ENCODE data around the gene DUOX1. TPM values are rescaled to one million over a fixed set of nuclear protein-coding genes. Genes with fewer than 3 reads are reported as not detected.

Gene DUOX1
- total RNA-seq, 6 experiments from 2014 or later: 0.06 to 1.4 (median 0.19) TPM; not detected in 3

DNA sequence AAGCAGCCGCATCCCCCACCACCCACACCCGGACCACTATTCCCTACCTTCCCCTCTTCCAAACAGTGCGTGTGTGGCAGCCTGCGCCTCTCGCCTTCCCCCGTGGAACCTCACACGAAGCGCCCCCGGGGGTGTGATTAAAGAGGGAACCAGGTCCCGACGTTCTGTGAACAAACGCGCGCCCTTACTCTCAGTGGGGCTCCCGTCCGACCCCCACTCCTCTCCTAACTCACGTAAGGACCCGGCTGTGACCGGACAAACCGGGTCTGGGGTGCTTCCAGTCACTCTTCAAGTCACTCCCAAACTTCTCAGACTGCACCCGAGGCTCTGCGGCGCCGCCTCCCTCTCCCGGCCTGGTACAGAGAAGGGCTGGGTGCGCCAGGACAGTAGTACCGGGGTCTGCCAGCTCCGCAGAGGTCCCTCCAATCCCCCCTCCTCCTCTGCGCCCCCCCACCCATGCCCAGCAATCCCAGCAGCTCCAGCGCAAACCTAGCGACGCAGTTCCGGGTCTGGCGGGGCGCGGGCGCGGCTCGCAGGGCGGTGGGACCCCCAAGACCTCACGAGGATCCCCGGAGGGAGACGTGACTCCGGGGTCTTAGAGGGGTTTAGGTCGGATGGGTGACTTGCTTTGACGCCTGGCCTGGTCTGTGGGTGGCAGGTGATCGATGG is 689 bp upstream of the DUOX1 start:
- ATAC-seq (no peak), DNase-seq (peak in 1 of 3 donors; percentile 52)
- H3K36me3 ChIP-seq: no peaks in the 10 kb centered on the region
- H3K27me3 ChIP-seq: peaks cover 0 to 10% of the 10 kb centered on the region in 2 donors
- TF ChIP-seq POLR2A (IDR thresholded peaks at IDR 0.05): no peak
- TF ChIP-seq, protein P1, sequence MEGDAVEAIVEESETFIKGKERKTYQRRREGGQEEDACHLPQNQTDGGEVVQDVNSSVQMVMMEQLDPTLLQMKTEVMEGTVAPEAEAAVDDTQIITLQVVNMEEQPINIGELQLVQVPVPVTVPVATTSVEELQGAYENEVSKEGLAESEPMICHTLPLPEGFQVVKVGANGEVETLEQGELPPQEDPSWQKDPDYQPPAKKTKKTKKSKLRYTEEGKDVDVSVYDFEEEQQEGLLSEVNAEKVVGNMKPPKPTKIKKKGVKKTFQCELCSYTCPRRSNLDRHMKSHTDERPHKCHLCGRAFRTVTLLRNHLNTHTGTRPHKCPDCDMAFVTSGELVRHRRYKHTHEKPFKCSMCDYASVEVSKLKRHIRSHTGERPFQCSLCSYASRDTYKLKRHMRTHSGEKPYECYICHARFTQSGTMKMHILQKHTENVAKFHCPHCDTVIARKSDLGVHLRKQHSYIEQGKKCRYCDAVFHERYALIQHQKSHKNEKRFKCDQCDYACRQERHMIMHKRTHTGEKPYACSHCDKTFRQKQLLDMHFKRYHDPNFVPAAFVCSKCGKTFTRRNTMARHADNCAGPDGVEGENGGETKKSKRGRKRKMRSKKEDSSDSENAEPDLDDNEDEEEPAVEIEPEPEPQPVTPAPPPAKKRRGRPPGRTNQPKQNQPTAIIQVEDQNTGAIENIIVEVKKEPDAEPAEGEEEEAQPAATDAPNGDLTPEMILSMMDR (IDR thresholded peaks at IDR 0.05): no peak
- H3K27ac ChIP-seq: no peak overlapping the region
- H3K4me3 ChIP-seq: no peak overlapping the region
- H3K4me1 ChIP-seq: peaks cover 0 to 7% (median 0%) of the 10 kb centered on the region in 4 donors
- WGBS (ENCODE audit: insufficient coverage, low coverage, low lambda C conversion rate, missing lambda C conversion rate): 7% methylated on average over 17 of the region's 47 CpGs
- intact Hi-C loops (cut with DNase I): no loop called here
- H3K9me3 ChIP-seq: no peaks in the 10 kb centered on the region

- no peak for ATAC-seq
These were observed 652 bp downstream of the DUOX1 start for GRCh38 chr15:45130291-45131000.

GRCh38 chr15:45131510-45131909 is 1.7 kb downstream of the DUOX1 start:
- no peak overlapping the region for H3K27ac ChIP-seq
- TF ChIP-seq, protein P1 (IDR thresholded peaks at IDR 0.05): no peak
- TF ChIP-seq POLR2A (IDR thresholded peaks at IDR 0.05): no peak
- WGBS (ENCODE audit: insufficient coverage, low coverage, low lambda C conversion rate, missing lambda C conversion rate): 40% methylated on average over 3 of the region's 3 CpGs
- peak in 3 of 4 donors; percentile 23 to 59 (median 50) for ATAC-seq
- H3K27me3 ChIP-seq: peaks cover 0 to 13% of the 10 kb centered on the region in 2 donors
- intact Hi-C loops (cut with DNase I): no loop called here
- peak in 2 of 3 donors; percentile 22 to 34 for DNase-seq
- no peaks in the 10 kb centered on the region for H3K9me3 ChIP-seq
- H3K4me1 ChIP-seq: peaks cover 0 to 14% (median 0%) of the 10 kb centered on the region in 4 donors
- no peaks in the 10 kb centered on the region for H3K36me3 ChIP-seq
- H3K4me3 ChIP-seq: no peak overlapping the region

More at GRCh38 chr15:45130291-45131000, 652 bp downstream of the DUOX1 start:
- no peak for TF ChIP-seq POLR2A (IDR thresholded peaks at IDR 0.05)
- TF ChIP-seq, protein P1 (IDR thresholded peaks at IDR 0.05): no peak
- WGBS (ENCODE audit: insufficient coverage, low coverage, low lambda C conversion rate, missing lambda C conversion rate): no CpG with 5 or more reads among the region's 7 CpGs
- peaks cover 0 to 13% of the 10 kb centered on the region in 2 donors for H3K27me3 ChIP-seq
- intact Hi-C loops (cut with DNase I): no loop called here
- no peak overlapping the region for H3K27ac ChIP-seq
- DNase-seq: peak in 1 of 3 donors; percentile 12
- no peaks in the 10 kb centered on the region for H3K36me3 ChIP-seq
- H3K4me3 ChIP-seq: no peak overlapping the region
- H3K9me3 ChIP-seq: no peaks in the 10 kb centered on the region
- peaks cover 0 to 14% (median 0%) of the 10 kb centered on the region in 4 donors for H3K4me1 ChIP-seq

GRCh38 chr15:45132844-45133560 is 3.2 kb downstream of the DUOX1 start:
- H3K4me3 ChIP-seq: no peak overlapping the region
- peaks cover 0 to 14% (median 0%) of the 10 kb centered on the region in 4 donors for H3K4me1 ChIP-seq
- no peaks in the 10 kb centered on the region for H3K9me3 ChIP-seq
- intact Hi-C loops (cut with DNase I): no loop called here
- DNase-seq: no peak
- WGBS (ENCODE audit: insufficient coverage, low coverage, low lambda C conversion rate, missing lambda C conversion rate): 83% methylated on average over 1 of the region's 3 CpGs
- ATAC-seq: no peak
- peaks cover 0 to 13% of the 10 kb centered on the region in 2 donors for H3K27me3 ChIP-seq
- TF ChIP-seq, protein P1 (IDR thresholded peaks at IDR 0.05): no peak
- no peak for TF ChIP-seq POLR2A (IDR thresholded peaks at IDR 0.05)
- no peaks in the 10 kb centered on the region for H3K36me3 ChIP-seq
- H3K27ac ChIP-seq: no peak overlapping the region
